MM.1S (cell line): ENCODE data around the gene ADTRP.

Experiments used
- EZH2 ChIP-seq: fragments of 300-600 bp; sonication (generic); optimal IDR thresholded peaks from 2 replicates; pipeline ENCODE3; 2017; ENCODE audit warnings: low read depth, mild to moderate bottlenecking, antibody characterized with exemption, low read length, mixed read lengths
- EZH2phosphoT487 ChIP-seq: fragments of 300-600 bp; sonication (generic); IDR thresholded peaks from 2 replicates; pipeline ENCODE4 v1.6.1; 2018; ENCODE audit warnings: antibody characterized with exemption, low read length
- TF ChIP-seq, protein P1 (sequence below): fragments of 300-600 bp; sonication (generic); IDR thresholded peaks from 2 replicates; pipeline ENCODE4 v1.5.1; 2016; ENCODE audit warnings: antibody characterized with exemption, low read length, mixed read lengths

DNA sequence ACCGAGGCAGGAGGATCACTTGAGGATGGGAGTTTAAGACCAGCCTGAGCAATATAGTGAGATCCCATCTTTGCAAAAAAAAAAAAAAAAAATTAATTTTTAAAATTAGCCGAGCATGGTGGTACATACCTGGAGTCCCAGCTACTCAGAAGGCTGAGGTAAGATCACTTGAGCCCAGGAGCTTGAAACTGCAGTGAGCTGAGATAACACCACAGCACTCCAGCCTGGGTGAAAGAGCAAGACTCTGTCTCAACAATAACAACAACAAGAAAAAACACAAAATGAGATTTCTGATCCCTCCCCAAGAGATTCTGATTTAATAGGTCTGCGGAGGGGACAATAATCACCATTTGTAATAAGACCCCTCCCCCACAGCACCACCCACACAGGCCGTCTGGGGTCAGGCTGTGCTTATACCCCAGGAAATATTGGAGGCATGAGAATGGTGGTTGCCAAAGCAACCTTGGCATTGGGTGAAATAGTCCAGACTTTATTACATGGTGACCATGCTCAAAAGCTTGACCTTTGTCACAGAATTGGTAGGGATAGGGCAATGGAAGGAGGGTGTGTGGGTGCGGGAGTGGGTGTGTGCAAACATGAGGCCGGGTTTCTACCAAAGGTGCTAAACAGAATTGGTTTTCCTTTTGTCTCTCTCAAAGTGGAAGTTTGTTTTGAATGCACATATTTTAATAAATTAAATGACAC, 24.4 kb upstream of the ADTRP start:
- TF ChIP-seq, protein P1, sequence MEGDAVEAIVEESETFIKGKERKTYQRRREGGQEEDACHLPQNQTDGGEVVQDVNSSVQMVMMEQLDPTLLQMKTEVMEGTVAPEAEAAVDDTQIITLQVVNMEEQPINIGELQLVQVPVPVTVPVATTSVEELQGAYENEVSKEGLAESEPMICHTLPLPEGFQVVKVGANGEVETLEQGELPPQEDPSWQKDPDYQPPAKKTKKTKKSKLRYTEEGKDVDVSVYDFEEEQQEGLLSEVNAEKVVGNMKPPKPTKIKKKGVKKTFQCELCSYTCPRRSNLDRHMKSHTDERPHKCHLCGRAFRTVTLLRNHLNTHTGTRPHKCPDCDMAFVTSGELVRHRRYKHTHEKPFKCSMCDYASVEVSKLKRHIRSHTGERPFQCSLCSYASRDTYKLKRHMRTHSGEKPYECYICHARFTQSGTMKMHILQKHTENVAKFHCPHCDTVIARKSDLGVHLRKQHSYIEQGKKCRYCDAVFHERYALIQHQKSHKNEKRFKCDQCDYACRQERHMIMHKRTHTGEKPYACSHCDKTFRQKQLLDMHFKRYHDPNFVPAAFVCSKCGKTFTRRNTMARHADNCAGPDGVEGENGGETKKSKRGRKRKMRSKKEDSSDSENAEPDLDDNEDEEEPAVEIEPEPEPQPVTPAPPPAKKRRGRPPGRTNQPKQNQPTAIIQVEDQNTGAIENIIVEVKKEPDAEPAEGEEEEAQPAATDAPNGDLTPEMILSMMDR: no peak
- no peak for TF ChIP-seq EZH2
- TF ChIP-seq EZH2phosphoT487: no peak
